ENCODE measurements around the gene GINS1.

GINS1 gene

DNA sequence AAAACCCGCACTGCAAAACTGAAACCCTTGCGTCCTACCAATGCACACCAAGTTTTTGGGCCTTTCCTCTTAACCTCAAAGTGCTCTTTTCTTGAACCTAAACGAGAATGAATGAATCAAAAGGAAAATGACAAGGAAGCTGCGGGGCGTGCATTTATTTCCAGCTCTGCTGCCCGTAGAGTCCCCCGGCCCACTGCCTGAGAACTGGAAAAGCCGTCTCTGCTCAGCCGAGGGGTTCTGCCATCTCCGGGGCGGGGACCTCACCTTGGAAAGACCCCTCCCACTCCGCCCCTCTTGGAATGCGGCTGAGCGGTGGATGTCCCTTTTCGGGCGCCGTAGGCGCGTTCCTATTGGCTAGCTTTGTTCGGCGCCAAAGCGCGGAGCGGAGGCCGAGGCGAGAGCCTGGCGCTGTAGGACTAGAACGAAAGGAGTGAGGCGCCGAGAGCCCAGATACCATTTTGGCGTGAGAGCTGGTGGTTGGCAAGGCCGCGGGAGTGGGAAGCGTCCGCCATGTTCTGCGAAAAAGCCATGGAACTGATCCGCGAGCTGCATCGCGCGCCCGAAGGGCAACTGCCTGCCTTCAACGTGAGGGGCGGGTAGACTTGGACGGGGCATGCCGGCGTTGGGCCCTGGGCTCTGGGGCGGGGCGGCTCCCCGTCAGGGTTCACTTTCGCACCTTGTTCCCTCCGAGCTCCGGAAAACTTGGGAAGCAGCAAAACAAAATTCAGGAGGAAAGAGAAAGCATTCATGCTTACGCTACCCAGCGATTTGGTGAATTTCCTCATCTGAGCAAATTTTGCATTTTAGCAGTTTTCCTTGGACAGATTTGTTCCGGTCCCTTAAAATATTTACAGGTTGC lies at the start of gene GINS1:
TSS of gene GINS1 (plus strand) at position 363 of the 859 bp plus-strand sequence. CDS start at position 511, 148 bp downstream.
- H3K9ac ChIP-seq (ENCODE audit: low read depth, low read length) = peak within 1 kb of the TSS; percentile 88
- peaks cover 10% of the 10 kb centered on the region for H3K4me1 ChIP-seq (ENCODE audit: control insufficient read depth, insufficient read depth, low read length)
- H3K36me3 ChIP-seq (ENCODE audit: control insufficient read depth, insufficient read depth, low read length) = peaks cover 22% of the 10 kb centered on the region
- H3K27me3 ChIP-seq (ENCODE audit: control insufficient read depth, insufficient read depth, low read length) = no peaks in the 10 kb centered on the region
- H3K4me3 ChIP-seq (ENCODE audit: low read depth, low read length) = peak within 1 kb of the TSS; percentile 78
- peaks cover 14% of the 10 kb centered on the region for H3K9me3 ChIP-seq (ENCODE audit: control insufficient read depth, insufficient read depth, low read length)
- peak within 1 kb of the TSS; percentile 96 for H3K27ac ChIP-seq (ENCODE audit: low read depth, low read length)

DNA sequence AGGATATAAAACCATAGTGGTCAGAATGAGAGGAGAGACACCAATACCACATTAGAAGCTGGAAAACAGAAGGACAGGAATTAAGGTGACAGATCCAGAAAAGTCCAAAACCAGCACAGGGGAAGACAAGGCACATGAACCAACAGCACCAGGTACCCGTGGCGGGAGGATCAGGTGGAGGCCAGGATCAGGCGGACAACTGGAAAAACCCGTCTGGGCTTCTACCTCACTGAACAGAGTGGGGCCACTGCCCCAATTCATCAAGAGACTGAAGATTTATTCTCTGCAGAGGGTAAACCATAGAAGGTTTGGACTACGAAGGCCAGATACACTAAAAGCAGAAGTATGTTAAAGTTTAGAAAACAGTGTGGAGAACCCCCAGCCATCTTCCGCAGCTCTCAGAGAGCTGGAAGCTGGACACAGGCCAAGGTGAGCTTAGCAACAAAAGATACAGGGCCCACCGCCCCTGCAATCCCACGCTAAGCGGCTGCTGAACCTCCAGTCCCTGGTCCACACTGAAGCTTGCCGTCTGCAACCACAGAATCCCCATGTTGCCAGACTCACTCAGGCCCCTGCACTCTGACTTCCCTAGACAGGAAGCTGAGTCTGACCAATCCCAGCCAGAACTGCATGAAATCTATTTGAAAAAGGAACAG lies 46.7 kb upstream of the GINS1 start:
- Histone ChIP-seq H3K4me3 (ENCODE audit: low read depth, low read length) (no peak overlapping the region), H3K4me1 (ENCODE audit: control insufficient read depth, insufficient read depth, low read length) (peaks cover 46% of the 10 kb centered on the region), H3K9ac (ENCODE audit: low read depth, low read length) (no peak overlapping the region), H3K9me3 (ENCODE audit: control insufficient read depth, insufficient read depth, low read length) (no peaks in the 10 kb centered on the region), H3K27me3 (ENCODE audit: control insufficient read depth, insufficient read depth, low read length) (no peaks in the 10 kb centered on the region), H3K36me3 (ENCODE audit: control insufficient read depth, insufficient read depth, low read length) (no peaks in the 10 kb centered on the region), H3K27ac (ENCODE audit: low read depth, low read length) (peak overlapping the region; percentile 22)

DNA sequence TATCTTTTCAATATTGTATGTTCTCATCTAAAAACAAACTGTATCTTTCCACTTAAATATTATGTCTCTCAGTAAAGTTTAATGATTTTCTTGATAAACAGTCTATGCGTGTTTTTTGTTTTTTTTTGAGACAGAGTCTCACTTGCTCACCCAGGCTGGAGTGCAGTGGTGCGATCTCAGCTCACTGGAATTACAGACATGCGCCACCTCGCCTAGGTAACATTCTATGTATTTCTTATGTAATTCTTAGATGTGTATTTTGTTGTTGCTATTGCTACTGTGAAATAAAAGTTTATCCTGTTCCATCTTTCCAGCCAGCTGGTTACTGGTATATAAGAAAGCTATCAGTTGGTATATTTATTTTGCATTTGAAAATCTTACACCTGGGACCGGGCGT lies 46.2 kb upstream of the GINS1 start:
- Histone ChIP-seq H3K9me3 (ENCODE audit: control insufficient read depth, insufficient read depth, low read length) (no peaks in the 10 kb centered on the region), H3K27me3 (ENCODE audit: control insufficient read depth, insufficient read depth, low read length) (no peaks in the 10 kb centered on the region), H3K4me3 (ENCODE audit: low read depth, low read length) (no peak overlapping the region), H3K36me3 (ENCODE audit: control insufficient read depth, insufficient read depth, low read length) (no peaks in the 10 kb centered on the region), H3K4me1 (ENCODE audit: control insufficient read depth, insufficient read depth, low read length) (peaks cover 41% of the 10 kb centered on the region), H3K9ac (ENCODE audit: low read depth, low read length) (no peak overlapping the region), H3K27ac (ENCODE audit: low read depth, low read length) (no peak overlapping the region)

DNA sequence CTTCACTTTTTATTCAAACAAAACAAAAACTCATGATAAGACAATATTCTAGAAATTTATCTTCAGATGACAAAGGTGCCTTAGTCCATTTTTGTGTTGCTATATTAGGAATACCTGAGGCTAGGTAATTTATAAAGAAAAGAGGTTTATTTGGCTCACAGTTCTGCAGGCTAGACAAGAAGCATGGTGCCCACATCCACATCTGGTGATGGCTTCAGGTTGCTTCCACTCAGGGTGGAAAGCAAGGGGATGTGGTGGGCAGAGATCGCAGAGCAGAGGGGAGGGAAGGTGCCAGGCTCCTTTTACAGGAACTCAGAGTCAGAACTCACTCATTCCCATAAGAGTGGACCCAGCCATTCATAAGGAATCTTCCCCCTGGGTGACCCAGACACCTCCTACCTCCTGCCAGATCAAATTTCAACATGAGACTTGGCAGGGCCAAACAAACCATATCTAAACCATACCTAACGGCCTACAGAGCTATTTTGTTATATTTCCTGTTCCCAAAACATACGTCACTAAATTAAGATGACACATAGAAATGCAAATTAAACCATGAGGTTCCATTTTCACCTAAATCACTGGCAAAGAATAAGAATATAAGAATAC lies 43.2 kb upstream of the GINS1 start:
- Histone ChIP-seq H3K9ac (ENCODE audit: low read depth, low read length) (no peak overlapping the region), H3K4me1 (ENCODE audit: control insufficient read depth, insufficient read depth, low read length) (peaks cover 17% of the 10 kb centered on the region), H3K9me3 (ENCODE audit: control insufficient read depth, insufficient read depth, low read length) (no peaks in the 10 kb centered on the region), H3K36me3 (ENCODE audit: control insufficient read depth, insufficient read depth, low read length) (no peaks in the 10 kb centered on the region), H3K4me3 (ENCODE audit: low read depth, low read length) (no peak overlapping the region), H3K27me3 (ENCODE audit: control insufficient read depth, insufficient read depth, low read length) (no peaks in the 10 kb centered on the region), H3K27ac (ENCODE audit: low read depth, low read length) (no peak overlapping the region)

DNA sequence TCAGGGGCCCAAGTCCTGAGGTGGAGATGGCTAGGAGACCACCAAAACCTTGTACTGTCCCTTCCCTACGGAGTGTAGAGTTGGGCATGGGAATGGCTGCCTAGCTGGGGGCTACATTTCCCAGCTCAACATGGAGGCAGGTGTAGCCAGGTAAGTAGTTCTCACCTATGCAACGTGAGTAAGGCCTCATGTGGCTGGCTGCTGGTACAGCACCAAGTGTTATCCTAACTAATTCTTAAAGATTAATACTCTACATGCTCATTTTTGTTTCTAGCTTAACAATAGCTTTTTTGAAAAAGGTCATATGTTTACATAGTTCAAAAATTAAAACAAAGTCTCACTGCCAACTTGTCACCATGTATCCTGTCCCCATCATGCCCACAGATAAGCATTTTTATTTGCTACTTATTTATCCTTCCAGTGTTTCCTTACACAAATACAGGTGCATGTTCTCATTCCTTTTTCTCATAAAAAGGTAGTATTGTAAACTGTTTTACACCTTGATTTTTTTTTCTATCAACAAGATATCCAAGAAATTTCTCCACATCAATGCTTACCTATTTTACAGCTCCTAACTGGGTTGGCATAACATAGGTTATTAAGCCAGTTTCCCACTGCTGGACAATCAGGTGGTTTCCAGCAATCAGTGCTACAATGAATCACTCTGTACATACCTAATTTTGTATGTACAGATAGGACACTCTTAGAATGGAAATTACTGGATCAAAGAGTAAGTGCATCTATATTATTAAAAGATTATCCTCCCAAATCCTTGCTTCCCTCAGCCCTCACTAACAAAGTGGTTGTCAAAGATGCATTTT lies 42.4 kb upstream of the GINS1 start:
- Histone ChIP-seq H3K36me3 (ENCODE audit: control insufficient read depth, insufficient read depth, low read length) (no peaks in the 10 kb centered on the region), H3K9ac (ENCODE audit: low read depth, low read length) (no peak overlapping the region), H3K27ac (ENCODE audit: low read depth, low read length) (no peak overlapping the region)

DNA sequence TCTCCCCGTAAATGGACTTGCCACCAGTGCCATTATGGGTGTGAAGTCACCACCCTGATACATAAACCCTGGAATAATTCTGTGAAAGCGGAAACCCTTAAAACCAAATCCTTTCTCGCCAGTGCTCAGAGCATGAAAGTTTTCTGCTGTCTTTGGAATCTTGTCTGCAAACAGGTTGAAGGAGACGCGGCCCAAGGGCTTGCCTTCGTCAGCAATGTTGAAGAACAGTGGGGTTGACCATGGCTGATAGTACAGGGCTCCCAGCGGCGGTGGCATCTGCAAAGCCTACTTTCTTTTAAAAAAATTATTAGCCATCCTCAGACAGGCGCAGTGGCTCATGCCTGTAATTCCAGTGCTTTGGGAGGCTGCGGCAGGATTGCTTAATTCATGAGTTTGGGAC lies 38.9 kb upstream of the GINS1 start:
- Histone ChIP-seq H3K9ac (ENCODE audit: low read depth, low read length) (no peak overlapping the region), H3K9me3 (ENCODE audit: control insufficient read depth, insufficient read depth, low read length) (no peaks in the 10 kb centered on the region), H3K27me3 (ENCODE audit: control insufficient read depth, insufficient read depth, low read length) (no peaks in the 10 kb centered on the region), H3K27ac (ENCODE audit: low read depth, low read length) (no peak overlapping the region), H3K36me3 (ENCODE audit: control insufficient read depth, insufficient read depth, low read length) (no peaks in the 10 kb centered on the region), H3K4me3 (ENCODE audit: low read depth, low read length) (no peak overlapping the region), H3K4me1 (ENCODE audit: control insufficient read depth, insufficient read depth, low read length) (peaks cover 13% of the 10 kb centered on the region)

More for the DNA sequence above, 42.4 kb upstream of the GINS1 start:
- H3K27me3 ChIP-seq (ENCODE audit: control insufficient read depth, insufficient read depth, low read length) = no peaks in the 10 kb centered on the region
- no peak overlapping the region for H3K4me3 ChIP-seq (ENCODE audit: low read depth, low read length)
- H3K4me1 ChIP-seq (ENCODE audit: control insufficient read depth, insufficient read depth, low read length) = peaks cover 19% of the 10 kb centered on the region
- no peaks in the 10 kb centered on the region for H3K9me3 ChIP-seq (ENCODE audit: control insufficient read depth, insufficient read depth, low read length)

DNA sequence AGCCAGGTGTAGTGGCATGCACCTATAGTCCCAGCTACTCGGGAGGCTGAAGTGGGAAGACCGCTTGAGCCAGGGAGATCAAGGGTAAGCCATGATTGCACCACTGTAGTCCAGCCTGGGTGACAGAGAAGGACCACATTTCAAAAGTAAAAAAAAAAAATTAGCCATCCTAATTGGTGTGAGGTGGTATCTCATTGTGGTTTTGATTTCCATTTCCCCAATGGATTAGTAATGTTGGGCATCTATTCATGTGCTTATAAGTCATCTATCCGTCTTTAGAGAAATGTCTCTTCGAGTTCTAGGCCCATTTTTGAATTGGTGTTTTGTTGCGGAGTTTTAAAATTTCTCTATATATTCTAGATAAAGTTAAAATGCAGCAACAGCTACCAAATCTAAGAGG lies 38.5 kb upstream of the GINS1 start:
- no peak overlapping the region for H3K9ac ChIP-seq (ENCODE audit: low read depth, low read length)
- H3K9me3 ChIP-seq (ENCODE audit: control insufficient read depth, insufficient read depth, low read length) = no peaks in the 10 kb centered on the region
- no peak overlapping the region for H3K27ac ChIP-seq (ENCODE audit: low read depth, low read length)
- H3K36me3 ChIP-seq (ENCODE audit: control insufficient read depth, insufficient read depth, low read length) = no peaks in the 10 kb centered on the region
- no peaks in the 10 kb centered on the region for H3K27me3 ChIP-seq (ENCODE audit: control insufficient read depth, insufficient read depth, low read length)
- no peak overlapping the region for H3K4me3 ChIP-seq (ENCODE audit: low read depth, low read length)
- peaks cover 13% of the 10 kb centered on the region for H3K4me1 ChIP-seq (ENCODE audit: control insufficient read depth, insufficient read depth, low read length)

DNA sequence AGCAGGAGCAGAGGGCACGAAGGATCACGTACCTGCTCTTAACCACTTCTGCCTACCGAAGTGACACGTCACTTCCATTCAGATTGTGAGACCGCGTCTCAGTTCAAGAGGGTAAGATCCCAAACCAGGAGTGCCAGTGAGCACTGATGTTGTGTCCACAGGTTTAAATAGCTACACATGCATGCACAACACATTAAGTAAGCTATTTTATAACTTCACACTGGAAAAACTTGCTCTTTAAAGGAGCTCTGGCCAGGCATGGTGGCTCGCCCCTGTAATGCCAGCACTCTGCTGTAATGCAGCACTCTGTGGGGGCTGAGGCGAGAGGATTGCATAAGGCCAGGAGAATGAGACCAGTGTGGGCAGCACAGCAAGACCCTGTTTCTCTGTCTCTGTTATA lies 37.9 kb upstream of the GINS1 start:
- no peaks in the 10 kb centered on the region for H3K36me3 ChIP-seq (ENCODE audit: control insufficient read depth, insufficient read depth, low read length)
- no peak overlapping the region for H3K9ac ChIP-seq (ENCODE audit: low read depth, low read length)
- H3K27me3 ChIP-seq (ENCODE audit: control insufficient read depth, insufficient read depth, low read length) = no peaks in the 10 kb centered on the region
- H3K4me1 ChIP-seq (ENCODE audit: control insufficient read depth, insufficient read depth, low read length) = peaks cover 9% of the 10 kb centered on the region
- no peak overlapping the region for H3K27ac ChIP-seq (ENCODE audit: low read depth, low read length)
- H3K4me3 ChIP-seq (ENCODE audit: low read depth, low read length) = no peak overlapping the region
- no peaks in the 10 kb centered on the region for H3K9me3 ChIP-seq (ENCODE audit: control insufficient read depth, insufficient read depth, low read length)

DNA sequence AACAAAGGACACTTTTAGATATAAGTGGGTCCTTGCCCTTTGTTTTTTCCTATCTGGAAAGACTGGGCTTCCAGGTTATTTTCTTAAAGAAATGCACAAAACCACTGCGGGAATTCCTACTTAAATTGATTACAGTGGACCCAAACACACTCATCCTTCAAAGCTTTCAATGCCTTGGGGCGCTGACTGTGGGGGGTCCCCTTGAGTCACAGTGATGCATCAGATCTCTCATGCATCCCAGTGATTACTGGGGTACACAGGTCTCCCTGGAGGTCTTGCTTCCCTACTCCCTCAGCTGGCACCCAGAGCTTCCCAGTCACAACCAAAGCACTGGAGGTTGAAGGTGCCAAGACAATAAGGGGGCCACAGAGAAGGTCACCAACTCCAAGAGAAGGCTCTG lies 37.5 kb upstream of the GINS1 start:
- H3K27ac ChIP-seq (ENCODE audit: low read depth, low read length) = no peak overlapping the region
- H3K27me3 ChIP-seq (ENCODE audit: control insufficient read depth, insufficient read depth, low read length) = no peaks in the 10 kb centered on the region
- H3K9ac ChIP-seq (ENCODE audit: low read depth, low read length) = no peak overlapping the region
- H3K4me3 ChIP-seq (ENCODE audit: low read depth, low read length) = no peak overlapping the region
- H3K4me1 ChIP-seq (ENCODE audit: control insufficient read depth, insufficient read depth, low read length) = peaks cover 5% of the 10 kb centered on the region; the same call in 1 of the 2 replicates
- H3K36me3 ChIP-seq (ENCODE audit: control insufficient read depth, insufficient read depth, low read length) = no peaks in the 10 kb centered on the region
- no peaks in the 10 kb centered on the region for H3K9me3 ChIP-seq (ENCODE audit: control insufficient read depth, insufficient read depth, low read length)

DNA sequence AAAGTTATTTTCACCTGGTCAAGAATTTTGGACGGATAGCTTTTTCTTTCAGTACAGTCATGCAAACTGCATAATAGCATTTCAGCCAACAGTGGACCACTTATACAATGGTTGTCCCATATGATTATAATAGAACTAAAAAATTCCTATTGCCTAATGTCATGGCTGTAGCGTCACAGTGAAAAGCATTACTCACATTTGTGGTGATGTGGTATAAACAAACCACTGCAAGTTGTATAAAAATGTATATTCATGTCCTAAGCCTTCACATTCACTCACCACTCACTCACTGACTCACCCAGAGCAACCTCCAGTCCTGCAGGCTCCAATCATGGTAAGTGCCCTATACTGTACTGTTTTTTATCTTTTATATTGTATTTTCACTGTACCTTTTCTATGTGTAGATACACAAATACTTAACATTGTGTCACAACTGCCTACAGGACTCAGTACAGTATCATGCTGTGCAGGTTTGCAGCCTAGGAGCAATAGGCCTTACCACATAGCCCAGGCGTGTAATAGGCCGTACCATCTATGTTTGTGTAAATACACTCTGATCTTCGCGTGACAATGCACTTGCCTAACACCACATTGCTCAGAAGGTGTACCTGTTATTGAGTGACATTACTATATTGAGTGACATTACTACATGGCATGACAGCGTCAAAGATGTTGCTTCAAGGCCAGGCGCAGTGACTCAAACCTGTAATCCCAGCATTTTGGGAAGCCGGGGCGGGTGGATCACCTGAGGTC lies 34.7 kb upstream of the GINS1 start:
- H3K36me3 ChIP-seq (ENCODE audit: control insufficient read depth, insufficient read depth, low read length) = no peaks in the 10 kb centered on the region
- H3K9me3 ChIP-seq (ENCODE audit: control insufficient read depth, insufficient read depth, low read length) = no peaks in the 10 kb centered on the region
- H3K27me3 ChIP-seq (ENCODE audit: control insufficient read depth, insufficient read depth, low read length) = no peaks in the 10 kb centered on the region
- no peak overlapping the region for H3K4me3 ChIP-seq (ENCODE audit: low read depth, low read length)
- H3K9ac ChIP-seq (ENCODE audit: low read depth, low read length) = no peak overlapping the region
- H3K27ac ChIP-seq (ENCODE audit: low read depth, low read length) = no peak overlapping the region
- peaks cover 3% of the 10 kb centered on the region; the same call in 1 of the 2 replicates for H3K4me1 ChIP-seq (ENCODE audit: control insufficient read depth, insufficient read depth, low read length)
